A549 (cell line): ENCODE data around the gene DACH1. TPM values are rescaled to one million over a fixed set of nuclear protein-coding genes. Genes with fewer than 3 reads are reported as not detected.

Experiments
- ATAC-seq, 2 experiments: fragments of 200-7000 bp in 1 of 2; fragments of >200 bp in 1 of 2; cut with Nextera tagmentation in 1 of 2; cut with Tn5 transposase in 1 of 2; 3 replicates each; pipeline versions ENCODE4 v1.8.0 to v1.9.1; 2018 to 2020; ENCODE audit warnings: mild to moderate bottlenecking in 1 of 2, moderate library complexity in 1 of 2
- CTCF ChIA-PET: fragments of 300-600 bp; sonication (Branson Sonifier 250); formaldehyde crosslinking; extraction: SDS; loops from one replicate; lab custom pipeline; 2021; ENCODE audit warnings: antibody characterized with exemption, inconsistent platforms; lab: Yijun Ruan, JAX
- POLR2A ChIA-PET: fragments of 350-600 bp; formaldehyde crosslinking; extraction: SDS; loops from one replicate; lab custom pipeline; 2021; ENCODE audit warnings: antibody characterized with exemption, inconsistent platforms; lab: Yijun Ruan, JAX
- DNase-seq, 2 experiments: peaks; one replicate each; pipeline versions ENCODE4 v3.0.0 to v3.0.0-alpha.2; 2011 to 2016; ENCODE audit warnings: low read depth in 1 of 2, low spot score in 1 of 2
- FAIRE-seq: peaks from 2 replicates; lab custom pipeline; 2011; peaks lifted over from hg19 to GRCh38; lab: Jason Lieb, UNC
- H3K27ac ChIP-seq, 2 experiments: fragments of >200 bp; sonication (Bioruptor Twin); formaldehyde crosslinking; 3 replicates each; pipeline ENCODE4 v1.5.1; 2016 to 2017
- H3K4me1 ChIP-seq: fragments of >200 bp; sonication (Bioruptor Twin); formaldehyde crosslinking; 3 replicates; pipeline ENCODE4 v1.6.1; 2016
- H3K4me2 ChIP-seq: fragments of >200 bp; sonication (Bioruptor Twin); formaldehyde crosslinking; 3 replicates; pipeline ENCODE4 v1.6.1; 2016
- H3K4me3 ChIP-seq: fragments of >200 bp; sonication (Bioruptor Twin); formaldehyde crosslinking; 3 replicates; pipeline ENCODE4 v1.5.1; 2016
- H3K9me3 ChIP-seq: fragments of >200 bp; sonication (Bioruptor Twin); formaldehyde crosslinking; 3 replicates; pipeline ENCODE4 v1.6.1; 2016
- CBX8 ChIP-seq: fragments of 200-600 bp; sonication (generic); IDR thresholded peaks from 2 replicates; pipeline ENCODE4 v1.6.1; 2016
- CEBPB ChIP-seq, 2 experiments: fragments of >200 bp in 1 of 2; sonication (Bioruptor Twin) in 1 of 2; formaldehyde crosslinking in 1 of 2; IDR thresholded peaks; 2 replicates each; pipeline ENCODE4 v1.6.1; 2012 to 2016
- EHF ChIP-seq: fragments of 250-450 bp; sonication (Bioruptor Pico); IDR thresholded peaks from 2 replicates; pipeline ENCODE4 v1.5.0; 2020; ENCODE audit warnings: mild to moderate bottlenecking
- EHMT2 ChIP-seq: fragments of 200-600 bp; sonication (generic); IDR thresholded peaks from 2 replicates; pipeline ENCODE4 v1.6.1; 2016; ENCODE audit warnings: antibody characterized with exemption, low read depth, mild to moderate bottlenecking, moderate library complexity
- ESRRA ChIP-seq: fragments of 150-350 bp; IDR thresholded peaks from 2 replicates; pipeline ENCODE4 v1.6.1; 2014; ENCODE audit warnings: mild to moderate bottlenecking, low read length, borderline replicate concordance
- FOXS1 ChIP-seq: fragments of 250-450 bp; sonication (Bioruptor Pico); IDR thresholded peaks from 2 replicates; pipeline ENCODE4 v1.5.0; 2020; ENCODE audit warnings: mild to moderate bottlenecking, moderate library complexity
- HEYL ChIP-seq: fragments of 250-450 bp; sonication (Bioruptor Pico); IDR thresholded peaks from 2 replicates; pipeline ENCODE4 v1.8.0; 2021; ENCODE audit warnings: mild to moderate bottlenecking, moderate library complexity
- HOXA7 ChIP-seq: fragments of 250-450 bp; sonication (Bioruptor Pico); IDR thresholded peaks from 2 replicates; pipeline ENCODE4 v1.5.0; 2020; ENCODE audit warnings: mild to moderate bottlenecking, moderate library complexity
- HOXB5 ChIP-seq: fragments of 250-450 bp; sonication (Bioruptor Pico); IDR thresholded peaks from 2 replicates; pipeline ENCODE4 v1.5.0; 2020; ENCODE audit warnings: mild to moderate bottlenecking, moderate library complexity
- JUN ChIP-seq, 2 experiments: fragments of >200 bp; sonication (Bioruptor Twin); formaldehyde crosslinking; IDR thresholded peaks; 2 replicates in 1 of 2; 3 replicates in 1 of 2; pipeline ENCODE4 v1.6.1; 2016 to 2017
- MAFK ChIP-seq: fragments of 450-650 bp; IDR thresholded peaks from 2 replicates; pipeline ENCODE4 v1.6.1; 2014; ENCODE audit not compliant: partially characterized antibody
- NFE2L2 ChIP-seq: fragments of 150-350 bp; conservative IDR thresholded peaks from 2 replicates; pipeline ENCODE4 v1.6.1; 2014; ENCODE audit warnings: low read length
- NPAS2 ChIP-seq: fragments of 250-450 bp; sonication (Bioruptor Pico); IDR thresholded peaks from 2 replicates; pipeline ENCODE4 v1.8.0; 2022; ENCODE audit warnings: mild to moderate bottlenecking, moderate library complexity, borderline replicate concordance
- NR3C1 ChIP-seq: fragments of >200 bp; sonication (Bioruptor Twin); formaldehyde crosslinking; IDR thresholded peaks from 3 replicates; pipeline ENCODE4 v1.6.1; 2017
- POLR2AphosphoS2 ChIP-seq: conservative IDR thresholded peaks from 2 replicates; pipeline ENCODE4 v1.6.1; 2012; ENCODE audit warnings: low read length, improper control_type of control experiment, inconsistent platforms
- RFX5 ChIP-seq: fragments of 450-650 bp; IDR thresholded peaks from 2 replicates; pipeline ENCODE4 v1.7.1; 2014; ENCODE audit warnings: antibody characterized with exemption, mild to moderate bottlenecking, moderate library complexity
- RNF2 ChIP-seq: fragments of 200-600 bp; sonication (generic); IDR thresholded peaks from 2 replicates; pipeline ENCODE4 v1.6.1; 2016; ENCODE audit warnings: low read depth, mild to moderate bottlenecking, antibody characterized with exemption, moderate library complexity, borderline replicate concordance
- SMC3 ChIP-seq: fragments of >200 bp; sonication (Bioruptor Twin); formaldehyde crosslinking; IDR thresholded peaks from 3 replicates; pipeline ENCODE4 v1.6.1; 2018; ENCODE audit warnings: inconsistent platforms
- TP53 ChIP-seq: fragments of 250-450 bp; sonication (Bioruptor Pico); IDR thresholded peaks from 2 replicates; pipeline ENCODE4 v1.5.0; 2021; ENCODE audit warnings: mild to moderate bottlenecking, moderate library complexity
- ZC3H11A ChIP-seq: fragments of 450-650 bp; IDR thresholded peaks from 2 replicates; pipeline ENCODE4 v1.6.1; 2014; ENCODE audit warnings: antibody characterized with exemption, mild to moderate bottlenecking
- ZFP36 ChIP-seq: fragments of 450-650 bp; IDR thresholded peaks from 2 replicates; pipeline ENCODE4 v1.6.1; 2014; ENCODE audit warnings: borderline replicate concordance; ENCODE audit not compliant: partially characterized antibody
- WGBS: methylation state at CpG from one replicate; pipeline ENCODE4 v1.1.6; 2017; ENCODE audit errors: missing lambda C conversion rate; 5-methylcytosine and 5-hydroxymethylcytosine counted together
- polyA minus RNA-seq: library from RNA; depleted of rRNA, polyadenylated mRNA; stranded (reverse); fragments of >200 nt; gene quantifications from 2 replicates; pipeline ENCODE4 v1.2.3, GENCODE V29; 2011; rRNA and poly(A)+ RNA removed
- polyA plus RNA-seq, 4 experiments: library from polyadenylated mRNA; depleted of rRNA in 3 of 4; stranded (reverse); fragments of >200 nt; fragmentation: RNase III in 1 of 4; extraction: RNeasy Plus Mini Kit Qiagen cat#74134 plus additional on column Dnase treatment in 1 of 4; gene quantifications; 2 replicates in 3 of 4; 3 replicates in 1 of 4; pipeline ENCODE4 v1.2.3, GENCODE V29; 2011 to 2017
- TF ChIP-seq, protein P1 (sequence below): fragments of 150-350 bp; IDR thresholded peaks from 2 replicates; pipeline ENCODE4 v1.6.1; 2014; ENCODE audit warnings: low read depth, mild to moderate bottlenecking, low read length
- TF ChIP-seq, protein P2 (sequence below): fragments of >200 bp; sonication (Bioruptor Twin); formaldehyde crosslinking; IDR thresholded peaks from 2 replicates; pipeline ENCODE4 v1.6.1; 2016
- TF ChIP-seq, protein P3 (sequence below): fragments of 200-600 bp; sonication (generic); IDR thresholded peaks from 2 replicates; pipeline ENCODE4 v1.6.1; 2016; ENCODE audit warnings: antibody characterized with exemption, mild to moderate bottlenecking, moderate library complexity

DACH1 gene
- polyA plus RNA-seq (2011; rRNA removed) (not detected in 2 replicates), polyA plus RNA-seq (2017; fragmentation: RNase III; extraction: RNeasy Plus Mini Kit Qiagen cat#74134 plus additional on column Dnase treatment) (not detected in 3 replicates), polyA minus RNA-seq (not detected in 2 replicates)
- not detected in 2 replicates for polyA plus RNA-seq (2012; cell fraction: cytosol; rRNA removed)
- not detected in 2 replicates for polyA plus RNA-seq (2012; cell fraction: nucleus; rRNA removed)

DNA sequence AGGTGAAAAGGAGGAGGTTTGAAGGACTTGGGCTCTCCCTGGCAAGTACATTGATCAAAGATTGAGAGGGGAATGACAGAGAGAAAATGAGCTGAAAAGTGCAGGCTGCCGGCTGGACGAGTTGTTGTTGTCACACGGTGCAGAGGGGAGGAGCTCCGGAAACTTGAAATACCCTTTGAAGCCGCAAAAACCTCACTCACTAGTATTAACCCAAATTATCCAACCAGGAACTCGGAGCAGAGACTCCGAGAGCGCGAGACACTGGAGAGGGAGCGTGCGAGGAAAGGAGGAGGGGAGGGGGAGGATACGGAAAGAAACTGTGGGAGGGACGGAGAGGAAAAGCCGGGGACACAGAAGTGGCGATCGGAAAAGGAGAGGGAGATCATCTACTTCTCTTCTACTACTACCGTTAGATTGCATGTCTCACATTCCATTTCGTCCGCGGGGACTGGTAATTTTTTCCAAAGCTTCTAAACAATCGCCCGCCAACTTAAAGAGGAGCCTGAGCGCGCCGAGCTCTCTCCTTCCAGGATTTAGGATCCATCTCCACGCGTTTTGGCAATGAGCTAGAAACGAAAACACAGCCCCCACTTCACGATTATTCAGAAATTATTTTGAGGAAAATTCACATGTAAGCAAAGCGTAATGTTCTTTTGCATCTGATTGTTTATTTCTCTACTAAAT lies at the start of gene DACH1:
Gene DACH1, minus strand, starts transcription at position 74 of the 684 bp plus-strand sequence.
- H3K27ac ChIP-seq: no peak within 1 kb of the TSS
- CTCF ChIA-PET: interaction anchor here (1.1 to 2.7 kb wide), 2 partner anchors 12 kb away, joined by 3 to 9 read pairs; no protein-coding TSS in a partner anchor
- POLR2A ChIA-PET: no interaction called here
- WGBS: 2% methylated on average over 30 of the region's 30 CpGs
- H3K4me3 ChIP-seq: peak within 1 kb of the TSS; percentile 39
- peak within 1 kb of the TSS; percentile 90 for H3K4me2 ChIP-seq
- DNase-seq: peak in 1 of 2 experiments; percentile 3
- no peaks in the 10 kb centered on the region for H3K9me3 ChIP-seq
- H3K4me1 ChIP-seq: peaks cover 11% of the 10 kb centered on the region; the same call in 1 of the 3 replicates
- FAIRE-seq: no peak
- ATAC-seq: peak; percentile 47 to 75; a peak in 5 of 6 replicates
- TF ChIP-seq, protein P1, sequence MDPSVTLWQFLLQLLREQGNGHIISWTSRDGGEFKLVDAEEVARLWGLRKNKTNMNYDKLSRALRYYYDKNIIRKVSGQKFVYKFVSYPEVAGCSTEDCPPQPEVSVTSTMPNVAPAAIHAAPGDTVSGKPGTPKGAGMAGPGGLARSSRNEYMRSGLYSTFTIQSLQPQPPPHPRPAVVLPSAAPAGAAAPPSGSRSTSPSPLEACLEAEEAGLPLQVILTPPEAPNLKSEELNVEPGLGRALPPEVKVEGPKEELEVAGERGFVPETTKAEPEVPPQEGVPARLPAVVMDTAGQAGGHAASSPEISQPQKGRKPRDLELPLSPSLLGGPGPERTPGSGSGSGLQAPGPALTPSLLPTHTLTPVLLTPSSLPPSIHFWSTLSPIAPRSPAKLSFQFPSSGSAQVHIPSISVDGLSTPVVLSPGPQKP: no peak
- TF ChIP-seq TP53 (CRISPR knock-in tag): no peak
- TF ChIP-seq HOXB5: no peak
- TF ChIP-seq, protein P2, sequence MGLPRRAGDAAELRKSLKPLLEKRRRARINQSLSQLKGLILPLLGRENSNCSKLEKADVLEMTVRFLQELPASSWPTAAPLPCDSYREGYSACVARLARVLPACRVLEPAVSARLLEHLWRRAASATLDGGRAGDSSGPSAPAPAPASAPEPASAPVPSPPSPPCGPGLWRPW: no peak
- no peak for TF ChIP-seq CEBPB (IDR thresholded peaks at IDR 0.05)

DNA sequence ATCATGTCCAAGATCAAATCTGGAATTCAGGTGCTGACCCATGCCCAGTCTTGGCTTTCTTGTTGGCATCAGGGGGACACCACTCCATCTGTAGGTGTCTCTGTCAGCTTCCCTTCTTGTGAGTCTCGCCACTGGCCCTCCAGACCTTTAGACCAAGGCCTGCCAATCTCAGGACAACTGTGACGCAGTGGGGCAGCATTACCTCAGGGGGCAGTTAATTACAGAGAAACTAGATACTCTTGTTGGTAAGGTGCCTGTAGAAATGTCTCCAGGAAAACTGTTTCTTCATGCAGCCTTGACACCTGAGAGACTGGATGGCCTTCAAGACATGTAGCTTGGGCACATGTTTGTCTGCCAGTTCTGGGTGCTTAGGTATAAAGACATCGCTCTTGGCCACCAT lies 46.7 kb upstream of the DACH1 start:
- no peaks in the 10 kb centered on the region for H3K4me1 ChIP-seq
- FAIRE-seq (no peak), DNase-seq (no peak), ATAC-seq (no peak)
- ChIA-PET CTCF (no interaction called here), POLR2A (no interaction called here)
- H3K9me3 ChIP-seq: no peaks in the 10 kb centered on the region
- H3K27ac ChIP-seq: no peak overlapping the region
- no peak overlapping the region for H3K4me2 ChIP-seq
- no peak overlapping the region for H3K4me3 ChIP-seq
- TF ChIP-seq NR3C1 (no peak), NFE2L2 (no peak), ZFP36 (no peak), CBX8 (no peak), ZC3H11A (no peak), HEYL (CRISPR knock-in tag) (no peak), EHMT2 (no peak), ESRRA (no peak)
- 0% methylated on average over 3 of the region's 3 CpGs for WGBS

DNA sequence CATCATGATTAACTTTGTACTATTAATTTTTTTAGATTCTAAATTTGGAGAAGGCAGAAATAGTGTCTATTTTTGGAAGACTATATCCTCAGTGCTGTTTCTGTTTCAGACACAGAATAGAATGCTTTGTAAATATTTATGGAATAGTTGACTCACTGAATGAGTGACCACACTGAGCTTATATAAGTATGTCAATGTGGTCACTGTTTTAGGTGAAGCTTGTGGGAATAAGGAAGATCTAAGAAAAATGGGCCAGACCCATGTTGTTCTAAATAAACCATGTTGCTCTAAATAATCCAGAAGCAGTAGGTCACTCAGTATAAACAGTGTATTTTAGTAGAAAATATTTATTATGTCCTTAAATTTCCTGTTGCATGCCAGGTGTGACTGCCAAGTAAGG lies 45.5 kb upstream of the DACH1 start:
- no peak overlapping the region for H3K27ac ChIP-seq
- H3K4me3 ChIP-seq: no peak overlapping the region
- no peak overlapping the region for H3K4me2 ChIP-seq
- DNase-seq (no peak), FAIRE-seq (no peak), ATAC-seq (no peak)
- TF ChIP-seq POLR2AphosphoS2 (no peak), RNF2 (no peak), EHF (no peak), EHMT2 (no peak), ZC3H11A (no peak), HOXA7 (no peak), SMC3 (no peak), FOXS1 (CRISPR knock-in tag) (no peak), HOXB5 (no peak), RFX5 (no peak), NPAS2 (CRISPR knock-in tag) (no peak), MAFK (no peak), JUN (IDR thresholded peaks at IDR 0.05) (no peak)
- TF ChIP-seq, protein P3, sequence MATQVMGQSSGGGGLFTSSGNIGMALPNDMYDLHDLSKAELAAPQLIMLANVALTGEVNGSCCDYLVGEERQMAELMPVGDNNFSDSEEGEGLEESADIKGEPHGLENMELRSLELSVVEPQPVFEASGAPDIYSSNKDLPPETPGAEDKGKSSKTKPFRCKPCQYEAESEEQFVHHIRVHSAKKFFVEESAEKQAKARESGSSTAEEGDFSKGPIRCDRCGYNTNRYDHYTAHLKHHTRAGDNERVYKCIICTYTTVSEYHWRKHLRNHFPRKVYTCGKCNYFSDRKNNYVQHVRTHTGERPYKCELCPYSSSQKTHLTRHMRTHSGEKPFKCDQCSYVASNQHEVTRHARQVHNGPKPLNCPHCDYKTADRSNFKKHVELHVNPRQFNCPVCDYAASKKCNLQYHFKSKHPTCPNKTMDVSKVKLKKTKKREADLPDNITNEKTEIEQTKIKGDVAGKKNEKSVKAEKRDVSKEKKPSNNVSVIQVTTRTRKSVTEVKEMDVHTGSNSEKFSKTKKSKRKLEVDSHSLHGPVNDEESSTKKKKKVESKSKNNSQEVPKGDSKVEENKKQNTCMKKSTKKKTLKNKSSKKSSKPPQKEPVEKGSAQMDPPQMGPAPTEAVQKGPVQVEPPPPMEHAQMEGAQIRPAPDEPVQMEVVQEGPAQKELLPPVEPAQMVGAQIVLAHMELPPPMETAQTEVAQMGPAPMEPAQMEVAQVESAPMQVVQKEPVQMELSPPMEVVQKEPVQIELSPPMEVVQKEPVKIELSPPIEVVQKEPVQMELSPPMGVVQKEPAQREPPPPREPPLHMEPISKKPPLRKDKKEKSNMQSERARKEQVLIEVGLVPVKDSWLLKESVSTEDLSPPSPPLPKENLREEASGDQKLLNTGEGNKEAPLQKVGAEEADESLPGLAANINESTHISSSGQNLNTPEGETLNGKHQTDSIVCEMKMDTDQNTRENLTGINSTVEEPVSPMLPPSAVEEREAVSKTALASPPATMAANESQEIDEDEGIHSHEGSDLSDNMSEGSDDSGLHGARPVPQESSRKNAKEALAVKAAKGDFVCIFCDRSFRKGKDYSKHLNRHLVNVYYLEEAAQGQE: no peak
- TF ChIP-seq, protein P1: no peak
- ChIA-PET POLR2A (no interaction called here), CTCF (interaction anchor here (1.2 kb wide), 1 partner anchor 33 kb away, joined by 3 read pairs; no protein-coding TSS in a partner anchor)
- no peaks in the 10 kb centered on the region for H3K4me1 ChIP-seq
- no peaks in the 10 kb centered on the region for H3K9me3 ChIP-seq
